OCI-LY3 (cell line): ENCODE results near the gene LGALS8.
"Not testable (repeated sequence)": the region's sequence is repeated elsewhere in the genome, so short reads cannot be mapped to it uniquely, and the experiment has no call there.

Experiments
- H2AFZ ChIP-seq: fragments of 200-600, 300-600 bp; shearing (Covaris generic); 2 replicates; pipeline ENCODE4 v1.6.0; 2014; ENCODE audit warnings: antibody characterized with exemption, low read depth, low read length
- H3K27ac ChIP-seq: fragments of 200-600, 300-600 bp; sonication (generic); 2 replicates; pipeline ENCODE4 v1.5.1; 2014; ENCODE audit warnings: mild to moderate bottlenecking, low read length, moderate library complexity, mixed read lengths
- H3K27me3 ChIP-seq: fragments of 200-600, 300-600 bp; sonication (generic); 2 replicates; pipeline ENCODE4 v1.6.1; 2014; ENCODE audit warnings: low read depth, low read length, mixed read lengths
- H3K36me3 ChIP-seq: fragments of 200-600, 300-600 bp; sonication (generic); replicated peaks from 2 replicates; pipeline ENCODE3; 2014; ENCODE audit warnings: low read depth, low read length, mixed read lengths
- H3K4me1 ChIP-seq: fragments of 300-600, 200-600 bp; sonication (generic); 2 replicates; pipeline ENCODE4 v1.6.1; 2014; ENCODE audit warnings: low read length, mixed read lengths
- H3K4me2 ChIP-seq: fragments of 200-600, 300-600 bp; sonication (generic); 2 replicates; pipeline ENCODE4 v1.6.1; 2014; ENCODE audit warnings: low read length, mixed read lengths
- H3K4me3 ChIP-seq: fragments of 300-600, 200-600 bp; sonication (generic); 2 replicates; pipeline ENCODE4 v1.5.1; 2014; ENCODE audit warnings: antibody characterized with exemption, mild to moderate bottlenecking, low read length, moderate library complexity
- H3K79me2 ChIP-seq: fragments of 300-600, 200-600 bp; shearing (Covaris generic); 2 replicates; pipeline ENCODE4 v1.6.1; 2014; ENCODE audit warnings: mild to moderate bottlenecking, low read length, mixed read lengths
- H3K9ac ChIP-seq: fragments of 300-600, 200-600 bp; shearing (Covaris generic); 2 replicates; pipeline ENCODE4 v1.6.0; 2014; ENCODE audit warnings: mild to moderate bottlenecking, low read length, moderate library complexity
- H3K9me3 ChIP-seq: fragments of 200-600, 300-600 bp; shearing (Covaris generic); 2 replicates; pipeline ENCODE4 v1.6.1; 2014; ENCODE audit warnings: low read length, mixed read lengths; ENCODE audit not compliant: insufficient read depth
- H4K20me1 ChIP-seq: fragments of 200-600, 300-600 bp; sonication (generic); 2 replicates; pipeline ENCODE4 v1.6.1; 2016; ENCODE audit warnings: low read length, mixed read lengths; ENCODE audit not compliant: insufficient read depth
- CTCF ChIP-seq: fragments of 200-600, 300-600 bp; sonication (generic); IDR thresholded peaks from 2 replicates; pipeline ENCODE4 v1.5.1; 2014; ENCODE audit warnings: antibody characterized with exemption, low read length, low read depth
- EZH2phosphoT487 ChIP-seq: fragments of 200-600 bp; shearing (Covaris generic); IDR thresholded peaks from 2 replicates; pipeline ENCODE4 v1.6.1; 2018; ENCODE audit warnings: antibody characterized with exemption, mixed run types, low read depth

The LGALS8 gene

DNA sequence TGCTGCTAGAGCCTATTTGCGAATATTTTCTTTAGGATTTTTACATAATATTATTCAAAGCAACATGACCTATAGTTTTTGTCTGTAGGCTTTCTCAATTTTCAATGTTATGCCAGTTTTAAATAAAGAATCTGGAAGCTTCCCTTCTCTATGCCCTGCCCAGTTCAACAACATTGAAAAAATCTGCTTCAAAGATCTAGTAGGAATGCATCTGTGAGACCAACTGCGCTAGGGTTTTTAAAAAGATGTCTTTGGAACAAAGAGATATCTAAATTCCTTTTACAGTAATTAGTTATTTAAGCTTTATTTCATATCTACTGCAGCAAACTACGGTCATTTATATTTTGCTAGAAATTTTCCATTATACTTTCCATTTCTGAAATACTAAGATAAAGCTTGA lies 54.9 kb downstream of the LGALS8 start:
- Histone ChIP-seq H3K4me3 (no peak overlapping the region), H4K20me1 (0 out of 2 replicates have a peak, but pooled peaks cover 2% of the 10 kb centered on the region), H3K9me3 (no peaks in the 10 kb centered on the region), H3K27ac (no peak overlapping the region), H3K9ac (no peak overlapping the region), H3K36me3 (peaks cover 58% of the 10 kb centered on the region), H3K79me2 (no peaks in the 10 kb centered on the region), H3K4me1 (no peaks in the 10 kb centered on the region), H2AFZ (no peak overlapping the region), H3K27me3 (no peaks in the 10 kb centered on the region), H3K4me2 (no peak overlapping the region)
- no peak for TF ChIP-seq CTCF
- no peak for TF ChIP-seq EZH2phosphoT487

DNA sequence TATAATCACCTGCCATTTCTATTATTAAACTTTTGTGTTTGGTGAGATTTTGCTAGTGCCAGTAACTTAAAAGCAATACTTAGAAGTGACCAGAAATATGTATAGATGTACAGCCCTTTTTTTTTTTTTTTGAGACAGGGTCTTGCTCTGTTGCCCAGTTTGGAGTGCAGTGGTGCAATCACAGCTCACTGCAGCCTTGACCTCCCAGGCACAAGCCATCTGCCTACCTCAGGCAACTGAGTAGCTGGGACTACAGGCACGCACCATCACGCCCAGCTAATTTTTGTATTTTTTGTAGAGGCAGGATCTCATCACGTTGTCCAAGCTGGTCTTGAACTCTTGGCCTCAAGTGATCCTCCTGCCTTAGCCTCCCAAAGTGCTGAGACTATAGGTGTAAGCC lies 56.6 kb downstream of the LGALS8 start:
- not testable (repeated sequence) for H3K4me1 ChIP-seq, H3K27me3 ChIP-seq
- peaks cover 62% of the 10 kb centered on the region for H3K36me3 ChIP-seq

GRCh38 chr1:236581528-236581927 lies 57.7 kb downstream of the LGALS8 start:
- Histone ChIP-seq H4K20me1 (0 out of 2 replicates have a peak, but pooled peaks cover 2% of the 10 kb centered on the region), H2AFZ (no peak overlapping the region), H3K79me2 (no peaks in the 10 kb centered on the region), H3K9me3 (no peaks in the 10 kb centered on the region), H3K27me3 (no peaks in the 10 kb centered on the region), H3K27ac (no peak overlapping the region), H3K9ac (no peak overlapping the region), H3K4me1 (no peaks in the 10 kb centered on the region), H3K4me2 (no peak overlapping the region), H3K36me3 (peaks cover 57% of the 10 kb centered on the region), H3K4me3 (no peak overlapping the region)
- TF ChIP-seq EZH2phosphoT487 (no peak), CTCF (no peak)

More for the DNA sequence above, 56.6 kb downstream of the LGALS8 start:
- not testable (repeated sequence) for H3K9me3 ChIP-seq, H4K20me1 ChIP-seq, H3K27ac ChIP-seq, H3K4me2 ChIP-seq, H3K9ac ChIP-seq, H3K4me3 ChIP-seq, H3K79me2 ChIP-seq, H2AFZ ChIP-seq

GRCh38 chr1:236589531-236589930 lies 65.7 kb downstream of the LGALS8 start:
- Histone ChIP-seq H3K9ac (no peak overlapping the region), H2AFZ (no peak overlapping the region), H4K20me1 (no peaks in the 10 kb centered on the region), H3K4me2 (no peak overlapping the region), H3K79me2 (peaks cover 4% of the 10 kb centered on the region; the same call in 1 of the 2 replicates), H3K9me3 (no peaks in the 10 kb centered on the region), H3K27me3 (no peaks in the 10 kb centered on the region), H3K36me3 (peaks cover 68% of the 10 kb centered on the region), H3K4me3 (no peak overlapping the region), H3K27ac (no peak overlapping the region), H3K4me1 (peaks cover 11% of the 10 kb centered on the region)
- TF ChIP-seq CTCF (no peak), EZH2phosphoT487 (no peak)

GRCh38 chr1:236590553-236591150 lies 66.9 kb downstream of the LGALS8 start:
- peaks cover 66% of the 10 kb centered on the region for H3K36me3 ChIP-seq

More at GRCh38 chr1:236590553-236591150, 66.9 kb downstream of the LGALS8 start:
- H3K79me2 ChIP-seq = peaks cover 4% of the 10 kb centered on the region; the same call in 1 of the 2 replicates
- no peak overlapping the region for H3K4me2 ChIP-seq
- H4K20me1 ChIP-seq = no peaks in the 10 kb centered on the region
- no peak for TF ChIP-seq CTCF
- no peak for TF ChIP-seq EZH2phosphoT487
- no peak overlapping the region for H2AFZ ChIP-seq
- H3K27ac ChIP-seq = no peak overlapping the region
- no peaks in the 10 kb centered on the region for H3K9me3 ChIP-seq
- H3K9ac ChIP-seq = no peak overlapping the region
- peaks cover 11% of the 10 kb centered on the region for H3K4me1 ChIP-seq
- H3K4me3 ChIP-seq = no peak overlapping the region
- H3K27me3 ChIP-seq = no peaks in the 10 kb centered on the region
